ENCODE data around the gene PRELP.

- no peak for TF ChIP-seq POLR2A (IDR thresholded peaks at IDR 0.05)
- no peak for TF ChIP-seq EP300 (IDR thresholded peaks at IDR 0.05)
Measured at GRCh38 chr1:203437696-203438315, 37.8 kb upstream of the PRELP start.
